Measurements from ENCODE around the gene RNASE1.
"Not testable (repeated sequence)": the region's sequence is repeated elsewhere in the genome, so short reads cannot be mapped to it uniquely, and the experiment has no call there.

RNASE1 gene

DNA sequence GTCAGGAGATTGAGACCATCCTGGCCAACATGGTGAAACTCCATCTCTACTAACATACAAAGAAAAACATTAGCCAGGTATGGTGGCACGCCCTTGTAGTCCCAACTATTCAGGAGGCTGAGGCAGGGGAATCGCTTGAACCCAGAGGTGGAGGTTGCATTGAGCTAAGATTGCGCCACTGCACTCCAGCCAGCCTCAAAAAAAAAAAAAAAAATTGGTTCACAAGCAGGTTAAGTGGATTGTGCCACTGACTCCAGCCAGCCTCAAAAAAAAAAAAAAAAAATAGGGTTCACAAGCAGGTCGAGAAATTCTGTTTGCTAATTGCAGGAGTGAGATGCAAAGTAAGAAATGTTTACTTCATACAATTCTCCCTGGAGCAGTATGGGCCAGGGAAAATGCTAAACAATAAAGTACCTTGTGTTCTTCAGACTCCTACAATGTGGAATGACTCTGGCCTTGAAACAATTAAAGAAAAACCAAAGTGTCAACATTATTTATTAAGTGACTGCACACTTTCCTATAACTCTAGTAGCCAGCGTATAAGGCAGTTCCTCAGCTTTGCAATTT, 28.3 kb downstream of the RNASE1 start:
- no peak for DNase-seq (ENCODE audit: low read depth in 2 of 2, low spot score in 1 of 2)

DNA sequence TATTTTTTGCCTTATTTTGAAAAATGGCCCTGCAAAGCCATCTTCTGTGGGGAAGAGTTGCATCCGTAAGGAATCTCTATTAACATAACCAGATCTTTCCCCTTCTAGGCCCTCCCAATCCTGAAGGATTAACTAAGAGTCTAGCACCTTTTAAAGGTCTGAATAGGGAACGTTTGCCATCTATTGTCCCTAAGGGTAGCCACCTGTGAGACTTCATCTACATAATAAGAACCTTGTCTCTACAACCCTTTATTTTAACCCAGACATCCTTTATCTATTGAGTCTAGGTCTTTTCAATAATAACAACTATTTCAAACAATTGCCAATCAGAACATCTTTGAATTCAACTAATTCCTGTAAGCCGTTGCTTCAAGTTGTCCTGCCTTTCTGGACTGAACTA, 30.0 kb downstream of the RNASE1 start:
- DNase-seq (ENCODE audit: low read depth in 2 of 2, low spot score in 1 of 2), result no peak

DNA sequence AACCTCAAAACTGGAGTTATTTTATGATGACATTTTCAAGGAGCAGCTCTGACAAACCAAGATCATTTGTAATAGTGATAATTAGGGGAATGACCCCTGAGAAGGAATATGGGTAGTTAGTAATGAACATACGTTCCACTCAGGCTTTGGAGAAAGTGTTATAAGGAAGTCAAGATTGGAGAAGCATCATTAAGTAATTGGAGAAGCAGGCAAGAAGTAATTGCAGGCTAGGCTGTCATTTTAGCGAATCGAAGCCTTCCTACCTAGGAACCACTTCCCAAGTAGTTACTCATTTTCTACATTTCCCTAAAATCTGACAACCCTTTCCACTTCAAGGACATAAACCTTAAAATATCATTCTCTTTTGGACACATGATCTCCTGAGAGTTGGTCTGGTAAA, 33.2 kb downstream of the RNASE1 start:
- DNase-seq (ENCODE audit: low read depth in 2 of 2, low spot score in 1 of 2), result no peak

DNA sequence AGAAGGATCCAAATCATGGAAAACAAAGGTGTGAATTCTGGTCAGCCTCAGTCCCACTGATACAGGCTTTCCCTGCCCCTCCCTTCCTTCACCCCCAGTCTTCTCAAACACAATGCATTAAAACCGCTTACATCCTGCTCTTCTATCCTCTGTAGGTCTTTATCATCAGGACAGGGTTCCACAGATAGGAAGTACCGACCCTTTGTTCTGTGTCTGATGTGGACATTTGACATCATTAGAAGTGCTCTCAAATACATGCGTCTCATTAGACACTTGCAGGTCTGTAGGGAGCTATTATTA, 34.1 kb downstream of the RNASE1 start:
- DNase-seq (ENCODE audit: low read depth in 2 of 2, low spot score in 1 of 2), result no peak

DNA sequence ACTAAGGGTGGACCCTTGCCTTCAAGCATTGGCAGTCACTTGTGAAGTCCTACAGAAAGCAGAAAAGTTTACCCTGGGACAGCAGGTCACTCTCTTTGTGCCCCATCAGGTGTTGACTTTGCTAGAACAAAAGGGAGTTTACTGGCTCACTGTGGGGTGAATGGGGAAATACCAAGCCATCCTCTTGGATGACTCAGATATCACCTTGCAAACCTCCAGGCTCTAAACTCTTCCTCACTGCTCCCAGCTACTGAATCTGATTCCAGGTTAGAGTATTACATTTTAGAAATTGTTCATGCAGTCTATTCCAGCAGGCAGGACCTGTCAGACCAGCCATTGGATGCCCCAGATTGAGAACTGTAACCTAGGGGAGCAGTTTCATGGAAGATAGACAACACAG, 41.7 kb downstream of the RNASE1 start:
- DNase-seq (ENCODE audit: low read depth in 2 of 2, low spot score in 1 of 2), result no peak

DNA sequence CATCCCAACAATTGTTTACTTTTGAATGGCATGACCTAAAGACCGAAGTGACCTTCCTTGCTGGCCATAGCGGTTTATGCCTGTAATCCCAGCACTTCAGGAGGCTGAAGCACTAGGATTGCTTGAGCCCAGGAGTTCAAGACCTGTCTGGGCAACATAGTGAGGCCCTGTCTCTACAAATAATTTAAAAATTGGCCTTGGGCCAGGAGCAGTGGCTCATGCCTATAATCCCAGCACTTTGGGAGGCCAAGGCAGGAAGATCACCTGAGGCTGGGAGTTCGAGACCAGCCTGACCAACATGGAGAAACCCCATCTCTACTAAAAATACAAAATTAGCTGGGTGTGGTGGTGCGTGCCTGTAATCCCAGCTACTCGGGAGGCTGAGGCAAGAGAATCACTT, 43.2 kb downstream of the RNASE1 start:
- DNase-seq (ENCODE audit: low read depth in 2 of 2, low spot score in 1 of 2), result not testable (repeated sequence)

DNA sequence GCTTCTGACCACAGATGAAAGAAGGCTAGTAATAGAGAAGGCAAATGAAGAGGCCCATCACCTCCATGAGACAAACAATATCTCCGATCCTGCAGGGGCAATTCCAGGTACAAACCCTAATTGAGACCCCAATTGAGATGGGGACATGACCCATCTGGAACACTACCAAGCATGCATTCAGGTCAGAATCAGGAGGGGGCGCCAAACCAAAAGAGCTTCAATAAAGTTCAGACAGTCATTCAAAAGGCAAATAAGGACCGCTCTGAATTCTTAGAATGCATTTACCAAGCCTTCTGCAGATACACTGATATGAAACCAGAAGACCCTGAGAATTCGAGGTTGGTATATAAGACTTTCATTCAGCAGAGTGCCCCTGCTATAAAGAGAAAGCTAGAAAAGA, 44.7 kb downstream of the RNASE1 start:
- DNase-seq (ENCODE audit: low read depth in 2 of 2, low spot score in 1 of 2), result no peak

DNA sequence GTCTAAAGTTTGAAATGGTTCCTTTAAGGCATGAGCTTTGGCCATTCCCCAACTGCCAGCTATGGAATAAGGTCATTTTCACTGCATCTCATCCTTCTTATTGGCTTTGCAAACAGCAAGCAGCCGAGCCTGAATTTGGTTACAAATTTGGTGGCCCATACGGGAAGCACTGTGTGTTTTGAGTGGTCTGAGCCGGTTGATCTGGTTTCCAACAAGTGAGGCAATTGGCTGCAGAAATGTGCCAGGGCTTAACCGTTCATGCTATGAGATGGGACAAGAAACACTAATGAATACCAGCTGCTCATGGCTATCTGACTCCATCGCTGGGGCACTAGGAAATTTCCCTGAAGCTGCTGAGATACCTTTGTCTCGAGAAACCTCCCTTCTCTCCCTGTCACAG, 47.6 kb downstream of the RNASE1 start:
- DNase-seq (ENCODE audit: low read depth in 2 of 2, low spot score in 1 of 2), result no peak

- no peak for DNase-seq (ENCODE audit: low read depth in 2 of 2, low spot score in 1 of 2)
Observed at GRCh38 chr14:20754308-20754707, 48.3 kb downstream of the RNASE1 start.

GRCh38 chr14:20751963-20752562, 50.6 kb downstream of the RNASE1 start:
- DNase-seq (ENCODE audit: low read depth in 2 of 2, low spot score in 1 of 2), result no peak
